ENCODE measurements around the gene ASB13. TPM values are rescaled to one million over a fixed set of nuclear protein-coding genes. Genes with fewer than 3 reads are reported as not detected.

ASB13 gene
- total and polyA plus RNA-seq, 2 experiments from 2014 or later = 11.6 to 20.2 TPM

DNA sequence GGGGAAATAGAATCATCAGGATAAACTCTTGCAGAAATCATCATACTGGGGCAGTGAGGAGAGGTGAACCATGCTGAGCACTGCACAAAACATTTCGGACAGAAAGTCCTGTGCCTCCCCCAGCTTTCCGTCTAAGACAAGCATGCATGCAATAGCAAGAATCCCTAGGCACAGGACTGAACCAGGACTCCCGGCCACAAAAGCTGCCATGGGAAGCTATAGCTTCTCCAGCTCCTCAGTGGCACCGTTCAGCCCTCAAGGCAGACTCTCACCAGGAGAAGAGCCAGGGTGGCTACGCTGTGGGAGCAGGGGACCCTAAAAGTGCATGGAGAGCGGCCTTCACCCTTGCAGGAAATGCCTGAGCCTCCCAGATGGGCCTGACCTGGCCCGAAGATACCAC is 70.8 kb downstream of the ASB13 start:
- ATAC-seq (no peak), DNase-seq (ENCODE audit: low spot score) (no peak)
- Mint-ChIP-seq H3K27me3 (ENCODE audit: insufficient read depth, low read depth, poor library complexity) (peaks cover 8% of the 10 kb centered on the region), H3K36me3 (ENCODE audit: low read depth) (no peaks in the 10 kb centered on the region), H3K27ac (no peak overlapping the region), H3K9me3 (no peaks in the 10 kb centered on the region), H3K4me1 (peaks cover 17% of the 10 kb centered on the region), H3K4me3 (no peak overlapping the region)
- H3K36me3 ChIP-seq (ENCODE audit: insufficient read depth) = no peaks in the 10 kb centered on the region
- no peak overlapping the region for H3K4me3 ChIP-seq
- H3K27me3 ChIP-seq (ENCODE audit: insufficient read depth) = no peaks in the 10 kb centered on the region
- H3F3A ChIP-seq (replicated peaks; ENCODE audit: low read depth) = no peaks in the 10 kb centered on the region
- no peak overlapping the region for H3K4me2 ChIP-seq
- H3K9me2 ChIP-seq (ENCODE audit: insufficient read depth) = no peaks in the 10 kb centered on the region
- TF ChIP-seq, protein P1, sequence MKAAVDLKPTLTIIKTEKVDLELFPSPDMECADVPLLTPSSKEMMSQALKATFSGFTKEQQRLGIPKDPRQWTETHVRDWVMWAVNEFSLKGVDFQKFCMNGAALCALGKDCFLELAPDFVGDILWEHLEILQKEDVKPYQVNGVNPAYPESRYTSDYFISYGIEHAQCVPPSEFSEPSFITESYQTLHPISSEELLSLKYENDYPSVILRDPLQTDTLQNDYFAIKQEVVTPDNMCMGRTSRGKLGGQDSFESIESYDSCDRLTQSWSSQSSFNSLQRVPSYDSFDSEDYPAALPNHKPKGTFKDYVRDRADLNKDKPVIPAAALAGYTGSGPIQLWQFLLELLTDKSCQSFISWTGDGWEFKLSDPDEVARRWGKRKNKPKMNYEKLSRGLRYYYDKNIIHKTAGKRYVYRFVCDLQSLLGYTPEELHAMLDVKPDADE (IDR thresholded peaks at IDR 0.05) = no peak
- TF ChIP-seq JUNB (IDR thresholded peaks at IDR 0.05; ENCODE audit: unreplicated experiment) (no peak), POLR2AphosphoS5 (IDR thresholded peaks at IDR 0.05; ENCODE audit: low read depth) (no peak), CREB1 (CRISPR knock-in tag; IDR thresholded peaks at IDR 0.05; ENCODE audit: low read depth) (no peak), STAT1 (IDR thresholded peaks at IDR 0.05; ENCODE audit: unreplicated experiment) (no peak), EZH2phosphoT487 (IDR thresholded peaks at IDR 0.05; ENCODE audit: unreplicated experiment) (no peak), ZNF114 (CRISPR knock-in tag; IDR thresholded peaks at IDR 0.05) (no peak), EZH2 (IDR thresholded peaks at IDR 0.05; ENCODE audit: low read depth, unreplicated experiment) (no peak), NANOG (IDR thresholded peaks at IDR 0.05; ENCODE audit: borderline replicate concordance) (no peak), ZNF331 (CRISPR knock-in tag; IDR thresholded peaks at IDR 0.05; ENCODE audit: low read depth) (no peak)
- TF ChIP-seq, protein P2, sequence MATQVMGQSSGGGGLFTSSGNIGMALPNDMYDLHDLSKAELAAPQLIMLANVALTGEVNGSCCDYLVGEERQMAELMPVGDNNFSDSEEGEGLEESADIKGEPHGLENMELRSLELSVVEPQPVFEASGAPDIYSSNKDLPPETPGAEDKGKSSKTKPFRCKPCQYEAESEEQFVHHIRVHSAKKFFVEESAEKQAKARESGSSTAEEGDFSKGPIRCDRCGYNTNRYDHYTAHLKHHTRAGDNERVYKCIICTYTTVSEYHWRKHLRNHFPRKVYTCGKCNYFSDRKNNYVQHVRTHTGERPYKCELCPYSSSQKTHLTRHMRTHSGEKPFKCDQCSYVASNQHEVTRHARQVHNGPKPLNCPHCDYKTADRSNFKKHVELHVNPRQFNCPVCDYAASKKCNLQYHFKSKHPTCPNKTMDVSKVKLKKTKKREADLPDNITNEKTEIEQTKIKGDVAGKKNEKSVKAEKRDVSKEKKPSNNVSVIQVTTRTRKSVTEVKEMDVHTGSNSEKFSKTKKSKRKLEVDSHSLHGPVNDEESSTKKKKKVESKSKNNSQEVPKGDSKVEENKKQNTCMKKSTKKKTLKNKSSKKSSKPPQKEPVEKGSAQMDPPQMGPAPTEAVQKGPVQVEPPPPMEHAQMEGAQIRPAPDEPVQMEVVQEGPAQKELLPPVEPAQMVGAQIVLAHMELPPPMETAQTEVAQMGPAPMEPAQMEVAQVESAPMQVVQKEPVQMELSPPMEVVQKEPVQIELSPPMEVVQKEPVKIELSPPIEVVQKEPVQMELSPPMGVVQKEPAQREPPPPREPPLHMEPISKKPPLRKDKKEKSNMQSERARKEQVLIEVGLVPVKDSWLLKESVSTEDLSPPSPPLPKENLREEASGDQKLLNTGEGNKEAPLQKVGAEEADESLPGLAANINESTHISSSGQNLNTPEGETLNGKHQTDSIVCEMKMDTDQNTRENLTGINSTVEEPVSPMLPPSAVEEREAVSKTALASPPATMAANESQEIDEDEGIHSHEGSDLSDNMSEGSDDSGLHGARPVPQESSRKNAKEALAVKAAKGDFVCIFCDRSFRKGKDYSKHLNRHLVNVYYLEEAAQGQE (IDR thresholded peaks at IDR 0.05; ENCODE audit: unreplicated experiment) = no peak
- TF ChIP-seq, protein P3, sequence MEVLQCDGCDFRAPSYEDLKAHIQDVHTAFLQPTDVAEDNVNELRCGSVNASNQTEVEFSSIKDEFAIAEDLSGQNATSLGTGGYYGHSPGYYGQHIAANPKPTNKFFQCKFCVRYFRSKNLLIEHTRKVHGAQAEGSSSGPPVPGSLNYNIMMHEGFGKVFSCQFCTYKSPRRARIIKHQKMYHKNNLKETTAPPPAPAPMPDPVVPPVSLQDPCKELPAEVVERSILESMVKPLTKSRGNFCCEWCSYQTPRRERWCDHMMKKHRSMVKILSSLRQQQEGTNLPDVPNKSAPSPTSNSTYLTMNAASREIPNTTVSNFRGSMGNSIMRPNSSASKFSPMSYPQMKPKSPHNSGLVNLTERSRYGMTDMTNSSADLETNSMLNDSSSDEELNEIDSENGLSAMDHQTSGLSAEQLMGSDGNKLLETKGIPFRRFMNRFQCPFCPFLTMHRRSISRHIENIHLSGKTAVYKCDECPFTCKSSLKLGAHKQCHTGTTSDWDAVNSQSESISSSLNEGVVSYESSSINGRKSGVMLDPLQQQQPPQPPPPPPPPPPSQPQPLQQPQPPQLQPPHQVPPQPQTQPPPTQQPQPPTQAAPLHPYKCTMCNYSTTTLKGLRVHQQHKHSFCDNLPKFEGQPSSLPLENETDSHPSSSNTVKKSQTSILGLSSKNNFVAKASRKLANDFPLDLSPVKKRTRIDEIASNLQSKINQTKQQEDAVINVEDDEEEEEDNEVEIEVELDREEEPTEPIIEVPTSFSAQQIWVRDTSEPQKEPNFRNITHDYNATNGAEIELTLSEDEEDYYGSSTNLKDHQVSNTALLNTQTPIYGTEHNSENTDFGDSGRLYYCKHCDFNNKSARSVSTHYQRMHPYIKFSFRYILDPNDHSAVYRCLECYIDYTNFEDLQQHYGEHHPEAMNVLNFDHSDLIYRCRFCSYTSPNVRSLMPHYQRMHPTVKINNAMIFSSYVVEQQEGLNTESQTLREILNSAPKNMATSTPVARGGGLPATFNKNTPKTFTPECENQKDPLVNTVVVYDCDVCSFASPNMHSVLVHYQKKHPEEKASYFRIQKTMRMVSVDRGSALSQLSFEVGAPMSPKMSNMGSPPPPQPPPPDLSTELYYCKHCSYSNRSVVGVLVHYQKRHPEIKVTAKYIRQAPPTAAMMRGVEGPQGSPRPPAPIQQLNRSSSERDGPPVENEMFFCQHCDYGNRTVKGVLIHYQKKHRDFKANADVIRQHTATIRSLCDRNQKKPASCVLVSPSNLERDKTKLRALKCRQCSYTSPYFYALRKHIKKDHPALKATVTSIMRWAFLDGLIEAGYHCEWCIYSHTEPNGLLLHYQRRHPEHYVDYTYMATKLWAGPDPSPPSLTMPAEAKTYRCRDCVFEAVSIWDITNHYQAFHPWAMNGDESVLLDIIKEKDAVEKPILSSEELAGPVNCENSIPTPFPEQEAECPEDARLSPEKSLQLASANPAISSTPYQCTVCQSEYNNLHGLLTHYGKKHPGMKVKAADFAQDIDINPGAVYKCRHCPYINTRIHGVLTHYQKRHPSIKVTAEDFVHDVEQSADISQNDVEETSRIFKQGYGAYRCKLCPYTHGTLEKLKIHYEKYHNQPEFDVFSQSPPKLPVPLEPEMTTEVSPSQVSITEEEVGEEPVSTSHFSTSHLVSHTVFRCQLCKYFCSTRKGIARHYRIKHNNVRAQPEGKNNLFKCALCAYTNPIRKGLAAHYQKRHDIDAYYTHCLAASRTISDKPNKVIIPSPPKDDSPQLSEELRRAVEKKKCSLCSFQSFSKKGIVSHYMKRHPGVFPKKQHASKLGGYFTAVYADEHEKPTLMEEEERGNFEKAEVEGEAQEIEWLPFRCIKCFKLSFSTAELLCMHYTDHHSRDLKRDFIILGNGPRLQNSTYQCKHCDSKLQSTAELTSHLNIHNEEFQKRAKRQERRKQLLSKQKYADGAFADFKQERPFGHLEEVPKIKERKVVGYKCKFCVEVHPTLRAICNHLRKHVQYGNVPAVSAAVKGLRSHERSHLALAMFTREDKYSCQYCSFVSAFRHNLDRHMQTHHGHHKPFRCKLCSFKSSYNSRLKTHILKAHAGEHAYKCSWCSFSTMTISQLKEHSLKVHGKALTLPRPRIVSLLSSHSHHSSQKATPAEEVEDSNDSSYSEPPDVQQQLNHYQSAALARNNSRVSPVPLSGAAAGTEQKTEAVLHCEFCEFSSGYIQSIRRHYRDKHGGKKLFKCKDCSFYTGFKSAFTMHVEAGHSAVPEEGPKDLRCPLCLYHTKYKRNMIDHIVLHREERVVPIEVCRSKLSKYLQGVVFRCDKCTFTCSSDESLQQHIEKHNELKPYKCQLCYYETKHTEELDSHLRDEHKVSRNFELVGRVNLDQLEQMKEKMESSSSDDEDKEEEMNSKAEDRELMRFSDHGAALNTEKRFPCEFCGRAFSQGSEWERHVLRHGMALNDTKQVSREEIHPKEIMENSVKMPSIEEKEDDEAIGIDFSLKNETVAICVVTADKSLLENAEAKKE (CRISPR knock-in tag; IDR thresholded peaks at IDR 0.05) = no peak
- TF ChIP-seq, protein P4, sequence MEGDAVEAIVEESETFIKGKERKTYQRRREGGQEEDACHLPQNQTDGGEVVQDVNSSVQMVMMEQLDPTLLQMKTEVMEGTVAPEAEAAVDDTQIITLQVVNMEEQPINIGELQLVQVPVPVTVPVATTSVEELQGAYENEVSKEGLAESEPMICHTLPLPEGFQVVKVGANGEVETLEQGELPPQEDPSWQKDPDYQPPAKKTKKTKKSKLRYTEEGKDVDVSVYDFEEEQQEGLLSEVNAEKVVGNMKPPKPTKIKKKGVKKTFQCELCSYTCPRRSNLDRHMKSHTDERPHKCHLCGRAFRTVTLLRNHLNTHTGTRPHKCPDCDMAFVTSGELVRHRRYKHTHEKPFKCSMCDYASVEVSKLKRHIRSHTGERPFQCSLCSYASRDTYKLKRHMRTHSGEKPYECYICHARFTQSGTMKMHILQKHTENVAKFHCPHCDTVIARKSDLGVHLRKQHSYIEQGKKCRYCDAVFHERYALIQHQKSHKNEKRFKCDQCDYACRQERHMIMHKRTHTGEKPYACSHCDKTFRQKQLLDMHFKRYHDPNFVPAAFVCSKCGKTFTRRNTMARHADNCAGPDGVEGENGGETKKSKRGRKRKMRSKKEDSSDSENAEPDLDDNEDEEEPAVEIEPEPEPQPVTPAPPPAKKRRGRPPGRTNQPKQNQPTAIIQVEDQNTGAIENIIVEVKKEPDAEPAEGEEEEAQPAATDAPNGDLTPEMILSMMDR (conservative IDR thresholded peaks at IDR 0.05; ENCODE audit: low read depth in 2 of 2) = no peak
- no peaks in the 10 kb centered on the region for H3K79me2 ChIP-seq (replicated peaks; ENCODE audit: insufficient read depth)
- H3K4me1 ChIP-seq (ENCODE audit: insufficient read depth) = peaks cover 4% of the 10 kb centered on the region; the same call in 1 of the 2 replicates
- no peak overlapping the region for H3K27ac ChIP-seq (ENCODE audit: low read depth)
- H2AFZ ChIP-seq = no peak overlapping the region
- no peaks in the 10 kb centered on the region for H4K20me1 ChIP-seq (replicated peaks; ENCODE audit: insufficient read depth)

Data from GM23338 (cell line).